GM18951 (cell line): Measurements from ENCODE around the gene TFEC.
"Not testable (repeated sequence)": the region's sequence is repeated elsewhere in the genome, so short reads cannot be mapped to it uniquely, and the experiment has no call there.

Experiments
- POLR2A ChIP-seq: IDR thresholded peaks from 4 replicates; pipeline ENCODE4 v1.6.1; 2011; ENCODE audit warnings: mild to moderate bottlenecking; ENCODE audit not compliant: insufficient read length, insufficient read depth; ENCODE audit errors: extremely low read depth
- in situ Hi-C: fragments of 300-500 bp; cut with MboI; formaldehyde crosslinking; loops from one replicate; pipeline ENCODE4 v1.12.0; 2022; ENCODE audit warnings: low sequenced_read_pairs, mixed read lengths, inconsistent platforms; ENCODE audit not compliant: unreplicated experiment

TFEC gene

DNA sequence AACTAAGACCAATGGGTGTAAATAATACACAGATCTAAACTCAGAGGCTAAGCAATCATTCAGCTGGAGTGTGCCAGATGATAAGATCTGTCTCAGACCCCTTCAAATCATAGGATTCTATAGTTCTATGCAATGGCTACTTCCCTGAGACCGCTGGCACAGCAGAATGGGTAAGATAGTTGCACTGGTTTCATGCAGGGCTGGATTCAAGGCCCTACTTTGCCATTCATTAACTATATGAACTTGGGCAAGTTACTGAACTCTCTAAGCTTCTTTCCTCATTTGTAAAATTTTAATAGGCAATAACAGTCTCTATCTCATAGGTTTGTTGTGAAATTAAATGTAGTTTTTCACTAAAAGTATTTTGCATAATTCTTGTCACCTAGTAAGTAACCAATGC lies 62.0 kb downstream of the TFEC start:
- in situ Hi-C loops, result no loop called here

DNA sequence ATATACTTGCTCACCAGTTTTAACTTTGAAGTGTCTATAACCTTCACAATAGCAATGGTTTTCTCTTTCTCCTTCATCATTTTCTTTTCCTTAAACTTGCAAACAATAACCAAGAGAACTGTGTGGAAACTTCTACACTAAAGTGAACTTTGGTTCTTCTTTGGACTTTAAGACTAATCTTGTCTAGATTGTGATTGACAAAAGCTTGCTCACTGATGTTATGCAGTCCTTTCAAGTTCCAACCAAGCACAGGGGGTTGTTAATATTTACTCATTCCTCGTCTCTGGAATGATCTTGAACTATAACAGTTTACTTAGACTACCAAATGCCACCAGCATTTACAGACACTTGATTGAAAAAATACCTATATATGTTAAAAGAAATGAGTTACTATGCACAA lies 62.4 kb downstream of the TFEC start:
- no peak for TF ChIP-seq POLR2A

More for the DNA sequence above, 62.0 kb downstream of the TFEC start:
- no peak for TF ChIP-seq POLR2A

DNA sequence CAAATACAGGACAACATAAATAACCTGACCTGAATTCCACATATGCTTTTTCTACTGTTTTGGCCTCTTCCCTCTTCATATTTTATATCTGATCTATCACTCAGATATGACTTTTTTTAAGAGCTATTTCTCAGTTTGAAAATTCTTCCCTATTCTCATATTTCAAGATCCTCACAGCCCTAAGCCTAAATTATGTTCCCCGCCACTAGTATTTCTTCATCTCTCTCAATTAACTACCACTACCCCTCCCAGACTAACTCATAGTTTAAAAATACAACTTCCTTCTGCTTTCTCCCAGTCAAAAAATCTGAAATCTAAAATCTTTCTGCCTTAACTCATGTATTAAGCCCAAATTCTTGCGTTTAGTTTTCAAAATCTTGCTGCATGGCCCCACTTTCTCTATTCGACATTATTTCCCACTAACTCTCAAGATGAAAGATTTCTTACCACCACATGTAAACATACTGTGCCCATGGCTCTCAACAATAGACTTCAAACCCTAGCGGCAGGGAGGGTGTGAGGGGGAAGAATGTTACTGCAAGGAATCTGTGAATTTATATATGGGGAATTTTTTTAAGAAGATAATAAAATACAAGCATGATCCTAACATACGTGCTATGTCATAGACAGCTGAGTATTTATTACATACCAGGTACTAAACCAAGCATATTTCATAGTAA lies 64.6 kb downstream of the TFEC start:
- in situ Hi-C loops, result no loop called here
- TF ChIP-seq POLR2A, result no peak

More for the DNA sequence above, 62.4 kb downstream of the TFEC start:
- in situ Hi-C loops, result no loop called here

DNA sequence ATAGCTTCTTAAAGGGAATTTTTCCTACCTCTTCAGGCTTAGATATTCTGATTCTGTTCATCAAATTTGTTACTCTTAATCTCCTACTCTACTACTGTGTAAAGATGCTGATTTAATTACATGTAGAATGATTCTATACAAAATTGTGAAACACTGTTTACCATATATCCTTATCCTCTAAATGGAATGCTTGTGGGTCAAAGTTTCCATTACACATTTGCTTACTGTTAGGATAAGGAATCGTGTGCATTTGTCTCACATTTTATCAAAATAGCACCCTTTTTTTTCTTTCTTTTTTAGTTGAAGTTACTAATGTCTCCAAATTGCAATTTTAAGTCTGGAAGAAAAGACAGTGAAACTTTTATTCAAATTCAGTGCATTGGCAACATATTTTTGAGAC lies 65.3 kb downstream of the TFEC start:
- in situ Hi-C loops, result no loop called here
- TF ChIP-seq POLR2A, result no peak

DNA sequence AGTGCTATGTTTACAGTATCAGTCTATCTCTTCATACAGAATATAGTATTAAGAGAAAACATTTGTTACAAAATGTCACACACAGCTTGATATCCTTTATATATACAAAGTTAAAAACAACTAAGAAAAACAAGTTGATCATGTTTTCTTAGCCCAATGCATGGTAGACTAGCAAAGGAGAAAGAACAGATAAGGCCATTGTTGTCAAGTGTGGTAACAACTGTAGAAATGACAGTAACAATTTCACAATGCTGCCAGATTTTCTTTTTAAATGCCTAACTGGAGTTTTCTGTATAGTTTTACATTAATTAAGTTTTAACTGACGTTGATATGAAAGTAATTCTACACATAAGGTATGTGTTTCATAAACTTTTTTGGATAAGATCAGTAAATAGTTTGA lies 65.8 kb downstream of the TFEC start:
- TF ChIP-seq POLR2A, result no peak
- in situ Hi-C loops, result no loop called here

DNA sequence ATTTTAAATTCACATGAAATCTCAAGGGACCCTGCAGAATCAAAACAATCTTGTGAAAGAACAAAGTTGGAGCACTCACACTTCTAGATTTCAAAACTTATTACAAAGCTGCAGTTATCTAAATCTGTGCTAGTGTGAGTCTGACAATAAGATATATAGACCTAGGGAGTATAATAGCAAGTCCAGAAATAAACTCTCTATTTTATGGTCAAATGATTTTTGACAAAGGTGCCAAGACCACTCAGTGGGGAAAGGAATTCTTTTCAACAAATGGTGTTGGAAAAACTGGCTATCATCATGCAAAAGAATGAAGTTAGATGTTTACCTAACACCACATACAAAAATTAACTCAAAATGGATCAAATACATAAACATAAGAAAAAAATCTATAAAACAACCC lies 68.2 kb downstream of the TFEC start:
- no peak for TF ChIP-seq POLR2A
- in situ Hi-C loops, result no loop called here

DNA sequence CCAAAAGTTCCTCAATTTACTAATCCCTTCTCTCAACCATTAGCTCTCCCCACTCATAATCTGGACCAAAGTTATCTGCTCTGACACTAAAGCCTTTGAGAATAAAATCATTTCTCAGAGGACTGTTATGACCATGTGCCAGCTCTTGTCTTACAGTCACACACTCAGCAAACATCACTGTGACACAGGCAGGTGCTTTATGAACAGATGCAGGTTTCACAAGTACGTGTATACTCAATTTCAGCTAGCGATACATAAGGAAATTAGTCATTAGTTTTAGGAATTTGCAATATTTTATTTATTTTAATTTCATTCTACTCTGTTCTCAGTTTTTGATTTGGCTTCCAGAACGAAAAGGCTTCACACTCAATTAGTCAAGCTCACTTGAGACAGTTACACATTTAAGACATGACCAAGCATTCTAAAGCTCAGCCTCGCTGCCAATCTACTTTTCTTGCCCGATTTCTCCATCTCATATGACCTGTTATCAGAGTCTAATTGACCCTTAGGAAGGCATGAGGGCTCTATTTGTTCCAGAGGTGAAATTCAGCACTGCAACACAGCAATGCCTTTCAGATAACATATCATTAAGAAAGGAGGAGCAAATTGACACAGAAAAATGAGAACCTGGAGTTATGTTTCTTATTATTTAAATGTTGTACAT lies 76.8 kb downstream of the TFEC start:
- in situ Hi-C loops, result no loop called here
- no peak for TF ChIP-seq POLR2A

DNA sequence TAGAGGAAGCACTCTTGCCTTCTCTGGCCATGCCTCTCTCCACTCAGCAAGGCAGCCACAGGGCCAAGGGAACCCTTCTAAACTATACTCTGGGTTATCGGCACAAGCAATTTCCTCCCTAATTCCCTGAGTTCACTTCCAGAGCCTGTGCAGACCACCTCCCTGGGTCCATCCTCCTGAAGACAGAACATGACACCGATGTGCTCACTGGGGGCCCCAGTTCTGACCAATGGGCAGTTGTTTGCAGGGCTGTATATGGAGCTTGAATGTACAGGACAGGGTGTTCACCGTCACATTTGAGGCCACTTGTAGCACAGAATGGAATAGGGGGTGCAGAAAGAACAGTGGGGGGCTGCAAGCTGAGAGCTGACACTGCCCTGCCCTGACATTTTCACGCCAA lies 77.7 kb downstream of the TFEC start:
- in situ Hi-C loops, result no loop called here
- TF ChIP-seq POLR2A, result no peak

DNA sequence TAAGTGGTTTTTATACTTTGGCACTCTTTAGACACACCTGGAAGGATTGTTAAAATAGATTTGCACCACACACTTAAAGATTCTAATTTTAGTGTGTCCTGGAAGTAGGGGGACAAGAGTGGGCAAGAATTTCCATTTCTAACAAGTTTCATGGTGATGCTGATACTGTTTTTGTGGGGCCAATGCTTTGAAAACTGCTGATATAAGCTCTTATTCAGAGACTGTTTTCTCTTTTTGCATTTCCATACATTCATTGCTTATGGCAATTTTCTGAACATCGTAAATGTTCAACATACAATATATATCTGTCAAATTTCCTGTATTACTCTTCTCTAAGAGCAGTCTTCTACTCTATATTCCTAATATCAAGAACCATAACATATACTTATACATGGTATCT lies 79.0 kb downstream of the TFEC start:
- in situ Hi-C loops, result no loop called here
- no peak for TF ChIP-seq POLR2A

DNA sequence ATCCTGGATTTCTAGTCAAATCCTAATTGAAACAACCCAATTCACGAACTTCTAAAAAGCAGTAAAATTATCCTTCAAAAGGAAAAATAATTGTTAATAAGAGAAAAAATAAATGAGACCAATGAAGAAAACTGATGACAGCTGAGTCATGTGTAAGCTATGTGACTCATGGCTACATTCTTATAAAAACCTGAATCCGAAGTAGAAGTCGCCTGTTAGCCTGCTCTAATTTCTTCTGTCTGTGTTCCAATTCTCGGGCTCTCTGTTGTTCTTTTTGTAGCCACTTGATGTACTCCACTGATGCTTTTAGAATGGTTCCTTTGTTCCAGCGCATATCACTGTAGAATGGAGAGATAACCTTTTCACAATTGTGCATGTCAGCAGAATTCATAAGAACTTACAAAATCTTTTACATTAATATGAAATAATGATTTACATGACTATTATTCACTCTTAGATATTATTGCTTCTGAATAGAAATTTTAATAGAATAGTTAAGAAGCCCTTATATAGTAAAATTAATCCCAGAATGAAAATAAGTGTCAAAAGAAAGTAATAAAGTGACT lies 88.8 kb downstream of the TFEC start:
- no peak for TF ChIP-seq POLR2A
- in situ Hi-C loops, result no loop called here

DNA sequence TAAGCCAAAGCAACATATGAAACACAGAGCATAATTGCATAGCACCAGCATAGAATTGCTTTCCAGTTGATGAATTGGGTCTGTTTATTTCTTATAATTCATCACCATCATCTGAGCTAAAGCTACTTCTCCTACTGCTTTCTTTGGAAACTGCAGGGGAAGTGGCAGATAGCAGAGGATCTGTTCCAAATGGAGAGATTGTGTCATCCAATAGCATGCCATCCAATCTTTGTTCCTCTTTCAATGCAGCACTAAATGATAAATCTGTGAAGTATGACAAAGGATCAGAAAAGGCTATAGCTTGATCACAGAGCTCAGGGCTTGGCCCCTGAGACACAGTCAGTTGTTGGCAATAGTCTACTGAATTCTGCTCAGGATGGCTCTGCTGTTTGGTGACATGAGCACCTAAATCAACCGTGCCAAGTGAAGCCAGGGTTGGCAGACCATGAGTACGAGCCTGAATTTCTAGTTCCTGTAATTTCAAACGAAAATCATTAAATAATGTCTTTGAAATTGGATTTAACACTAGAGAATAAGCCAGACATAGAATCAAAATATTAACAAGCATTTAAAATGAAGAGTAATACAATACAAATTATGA lies 90.0 kb downstream of the TFEC start:
- in situ Hi-C loops, result no loop called here

DNA sequence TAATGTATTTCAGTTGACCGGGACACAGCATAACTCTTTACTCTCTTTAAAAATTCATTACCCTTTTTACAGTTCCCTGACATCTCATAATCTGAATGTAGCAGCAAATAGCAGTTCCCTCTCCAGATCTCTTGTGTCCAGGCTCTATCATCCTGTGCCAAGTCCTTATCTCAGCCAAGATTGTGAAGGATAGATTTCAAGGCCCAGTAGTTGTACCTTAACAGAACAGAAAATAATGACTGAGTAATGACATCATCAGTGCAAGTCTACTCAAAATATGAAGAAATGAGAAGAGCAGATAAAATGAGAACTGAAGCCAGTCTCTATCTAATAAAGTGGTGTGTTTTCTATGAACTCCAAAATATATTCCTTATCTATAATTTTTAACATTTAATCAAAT lies 92.6 kb downstream of the TFEC start:
- in situ Hi-C loops, result no loop called here
- TF ChIP-seq POLR2A, result no peak

More for the DNA sequence above, 90.0 kb downstream of the TFEC start:
- no peak for TF ChIP-seq POLR2A

DNA sequence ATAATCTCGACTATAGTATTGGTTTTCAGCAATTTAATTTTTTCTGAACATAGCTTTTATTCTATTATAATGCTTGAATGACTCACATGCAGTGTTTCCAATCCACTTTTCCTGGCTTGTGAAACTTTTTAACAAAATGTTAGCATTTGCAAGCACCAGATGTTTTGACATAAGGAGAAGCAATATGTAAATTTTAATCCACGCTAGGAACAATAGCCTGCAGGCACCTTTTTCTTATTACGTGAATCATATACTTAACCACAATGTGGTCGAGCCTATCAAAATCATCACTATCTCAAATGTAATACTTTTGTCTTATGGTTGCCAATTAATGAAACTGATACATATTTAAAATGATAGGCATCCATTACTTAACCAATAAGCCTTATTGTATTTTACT lies 97.1 kb downstream of the TFEC start:
- in situ Hi-C loops, result no loop called here

DNA sequence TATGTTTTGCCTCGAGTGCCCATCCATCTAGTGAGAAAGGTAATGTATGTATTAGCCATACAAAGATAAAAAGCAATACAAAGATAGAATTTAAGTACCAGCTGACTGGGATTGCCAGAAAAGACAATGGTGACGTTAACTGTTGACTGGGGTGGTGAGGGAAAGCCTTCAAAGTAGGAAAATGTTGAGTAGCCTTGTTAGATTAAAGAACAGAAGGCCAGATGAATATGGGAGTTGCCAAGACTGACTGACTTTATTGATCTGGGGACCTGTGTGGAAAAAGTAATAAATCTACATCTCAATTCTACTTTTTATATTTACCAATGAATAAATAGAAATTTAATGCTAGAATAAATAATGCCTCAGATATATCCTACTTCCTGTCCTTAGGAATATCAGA lies 97.7 kb downstream of the TFEC start:
- in situ Hi-C loops, result no loop called here
- no peak for TF ChIP-seq POLR2A

More for the DNA sequence above, 97.1 kb downstream of the TFEC start:
- no peak for TF ChIP-seq POLR2A

DNA sequence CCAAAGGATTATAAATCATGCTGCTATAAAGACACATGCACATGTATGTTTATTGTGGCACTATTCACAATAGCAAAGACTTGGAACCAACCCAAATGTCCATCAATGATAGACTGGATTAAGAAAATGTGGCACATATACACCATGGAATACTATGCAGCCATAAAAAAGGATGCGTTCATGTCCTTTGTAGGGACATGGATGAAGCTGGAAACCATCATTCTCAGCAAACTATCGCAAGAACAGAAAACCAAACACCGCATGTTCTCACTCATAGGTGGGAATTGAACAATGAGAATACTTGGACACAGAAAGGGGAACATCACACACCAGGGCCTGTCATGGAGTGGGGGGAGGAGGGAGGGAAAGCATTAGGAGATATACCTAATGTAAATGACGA lies 100.4 kb downstream of the TFEC start:
- in situ Hi-C loops, result not testable (repeated sequence)

DNA sequence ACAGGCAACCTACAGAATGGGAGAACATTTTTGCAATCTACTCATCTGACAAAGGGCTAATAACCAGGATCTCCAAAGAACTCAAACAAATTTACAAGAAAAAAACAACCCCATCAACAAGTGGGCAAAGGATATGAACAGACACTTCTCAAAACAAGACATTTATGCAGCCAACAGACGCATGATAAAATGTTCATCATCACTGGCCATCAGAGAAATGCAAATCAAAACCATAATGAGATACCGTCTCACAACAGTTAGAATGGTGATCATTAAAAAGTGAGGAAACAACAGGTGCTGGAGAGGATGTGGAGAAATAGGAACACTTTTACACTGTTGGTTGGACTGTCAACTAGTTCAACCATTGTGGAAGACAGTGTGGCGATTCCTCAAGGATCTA lies 100.8 kb downstream of the TFEC start:
- in situ Hi-C loops, result not testable (repeated sequence)
